ENCODE measurements around the gene TRPM5. TPM values are rescaled to one million over a fixed set of nuclear protein-coding genes. Genes with fewer than 3 reads are reported as not detected.

The TRPM5 gene
- total and polyA plus RNA-seq, 9 of the 15 experiments (the other 6 are each of a cell fraction or from before 2014, with no cell fraction given) = not detected

DNA sequence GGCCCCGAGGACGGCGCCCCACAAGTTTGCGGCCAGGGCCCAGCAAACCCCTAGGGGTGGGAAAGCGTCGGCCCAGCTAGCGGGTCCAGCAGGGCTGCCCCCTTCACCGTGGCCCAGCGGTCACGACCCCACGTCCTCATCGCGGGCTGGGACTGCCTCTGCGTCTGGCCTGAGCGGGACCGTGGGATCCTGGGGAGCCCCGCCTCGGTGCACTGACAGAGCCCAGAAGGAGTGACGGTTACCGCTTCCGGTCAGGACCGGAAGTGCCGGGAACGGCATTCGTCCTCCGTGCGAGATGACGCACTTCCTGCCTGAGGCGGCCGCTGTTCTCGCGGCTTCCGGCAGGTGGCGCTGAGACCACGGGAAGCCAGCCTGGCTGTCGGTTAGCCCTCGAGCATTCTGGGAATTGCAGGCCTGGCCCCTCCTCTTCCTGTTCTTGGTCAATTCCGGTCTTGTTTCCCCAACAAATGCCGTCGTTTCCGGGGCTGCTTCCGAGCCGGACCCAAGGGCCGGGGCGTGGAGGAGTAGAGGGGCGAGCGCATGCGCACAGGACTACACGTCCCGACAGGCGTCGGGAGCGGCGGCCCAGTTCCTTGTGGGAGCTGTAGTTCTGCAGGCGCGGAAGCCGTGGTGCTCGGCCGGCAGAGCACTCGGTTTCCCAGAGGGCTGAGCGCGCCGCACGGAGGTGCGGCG lies 44.1 kb downstream of the TRPM5 start, which contains the start of gene TSSC4 (continued):
- peak in 1 of 2 experiments; percentile 91; a peak in 2 of 4 replicates for TF ChIP-seq TEAD1 (CRISPR knock-in tag; IDR thresholded peaks at IDR 0.05)
- peak in 1 of 2 experiments; percentile 70; a peak in 3 of 4 replicates for TF ChIP-seq TBL1XR1 (IDR thresholded peaks at IDR 0.05; ENCODE audit: low read length in 2 of 2)
- peak; percentile 58 for TF ChIP-seq CEBPB (tag; IDR thresholded peaks at IDR 0.05)
- peak; percentile 96 for TF ChIP-seq MTA3 (IDR thresholded peaks at IDR 0.05; ENCODE audit: borderline replicate concordance)
- TF ChIP-seq KLF6 (CRISPR knock-in tag; IDR thresholded peaks at IDR 0.05; ENCODE audit: borderline replicate concordance) = peak; percentile 6; the same call in 1 of the 2 replicates
- peak; percentile 73 for TF ChIP-seq RNF2 (IDR thresholded peaks at IDR 0.05)
- no peak for TF ChIP-seq NFATC3 (IDR thresholded peaks at IDR 0.05)
- TF ChIP-seq, protein P1, sequence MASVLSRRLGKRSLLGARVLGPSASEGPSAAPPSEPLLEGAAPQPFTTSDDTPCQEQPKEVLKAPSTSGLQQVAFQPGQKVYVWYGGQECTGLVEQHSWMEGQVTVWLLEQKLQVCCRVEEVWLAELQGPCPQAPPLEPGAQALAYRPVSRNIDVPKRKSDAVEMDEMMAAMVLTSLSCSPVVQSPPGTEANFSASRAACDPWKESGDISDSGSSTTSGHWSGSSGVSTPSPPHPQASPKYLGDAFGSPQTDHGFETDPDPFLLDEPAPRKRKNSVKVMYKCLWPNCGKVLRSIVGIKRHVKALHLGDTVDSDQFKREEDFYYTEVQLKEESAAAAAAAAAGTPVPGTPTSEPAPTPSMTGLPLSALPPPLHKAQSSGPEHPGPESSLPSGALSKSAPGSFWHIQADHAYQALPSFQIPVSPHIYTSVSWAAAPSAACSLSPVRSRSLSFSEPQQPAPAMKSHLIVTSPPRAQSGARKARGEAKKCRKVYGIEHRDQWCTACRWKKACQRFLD (CRISPR knock-in tag; IDR thresholded peaks at IDR 0.05) = peak; percentile 98
- no peak for TF ChIP-seq SLC30A9 (CRISPR knock-in tag; IDR thresholded peaks at IDR 0.05)
- TF ChIP-seq, protein P2, sequence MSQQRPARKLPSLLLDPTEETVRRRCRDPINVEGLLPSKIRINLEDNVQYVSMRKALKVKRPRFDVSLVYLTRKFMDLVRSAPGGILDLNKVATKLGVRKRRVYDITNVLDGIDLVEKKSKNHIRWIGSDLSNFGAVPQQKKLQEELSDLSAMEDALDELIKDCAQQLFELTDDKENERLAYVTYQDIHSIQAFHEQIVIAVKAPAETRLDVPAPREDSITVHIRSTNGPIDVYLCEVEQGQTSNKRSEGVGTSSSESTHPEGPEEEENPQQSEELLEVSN (IDR thresholded peaks at IDR 0.05; ENCODE audit: borderline replicate concordance in 1 of 2, extremely low read depth in 1 of 2, insufficient read depth in 1 of 2, insufficient read length in 1 of 2, low read depth in 1 of 2, low read length in 1 of 2, poor library complexity in 1 of 2, severe bottlenecking in 1 of 2) = peak in 1 of 2 experiments; percentile 32
- TF ChIP-seq ARID1B (IDR thresholded peaks at IDR 0.05) = 0 out of 2 replicates have a peak, but pooled peaks have one; percentile 11
- peak; percentile 76 for TF ChIP-seq SMAD1 (IDR thresholded peaks at IDR 0.05; ENCODE audit: low read depth, low read length, partially characterized antibody)
- TF ChIP-seq TCF7L2 (IDR thresholded peaks at IDR 0.05; ENCODE audit: low read depth, low read length) = peak; percentile 22; the same call in 1 of the 2 replicates
- TF ChIP-seq ZNF551 (CRISPR knock-in tag; IDR thresholded peaks at IDR 0.05) = no peak
- peak; percentile 55; the same call in 1 of the 2 replicates for TF ChIP-seq ZNF589 (CRISPR knock-in tag; IDR thresholded peaks at IDR 0.05; ENCODE audit: low read depth)
- TF ChIP-seq C11orf30 (IDR thresholded peaks at IDR 0.05; ENCODE audit: low read depth) = peak; percentile 94
- TF ChIP-seq NR1H2 (CRISPR knock-in tag; IDR thresholded peaks at IDR 0.05) = 0 out of 2 replicates have a peak, but pooled peaks have one; percentile 18
- TF ChIP-seq SMAD4 (CRISPR knock-in tag; conservative IDR thresholded peaks at IDR 0.05) = peak; percentile 55; the same call in 1 of the 2 replicates
- peak; percentile 100 for TF ChIP-seq GABPB1 (CRISPR knock-in tag; IDR thresholded peaks at IDR 0.05)
- peak; percentile 42; the same call in 1 of the 2 replicates for TF ChIP-seq ZNF384 (IDR thresholded peaks at IDR 0.05; ENCODE audit: low read depth, low read length)
- peak; percentile 92 for TF ChIP-seq ELF2 (CRISPR knock-in tag; IDR thresholded peaks at IDR 0.05)
- 0 out of 2 replicates have a peak, but pooled peaks have one; percentile 39 for TF ChIP-seq ELF4 (CRISPR knock-in tag; IDR thresholded peaks at IDR 0.05)
- TF ChIP-seq, protein P3, sequence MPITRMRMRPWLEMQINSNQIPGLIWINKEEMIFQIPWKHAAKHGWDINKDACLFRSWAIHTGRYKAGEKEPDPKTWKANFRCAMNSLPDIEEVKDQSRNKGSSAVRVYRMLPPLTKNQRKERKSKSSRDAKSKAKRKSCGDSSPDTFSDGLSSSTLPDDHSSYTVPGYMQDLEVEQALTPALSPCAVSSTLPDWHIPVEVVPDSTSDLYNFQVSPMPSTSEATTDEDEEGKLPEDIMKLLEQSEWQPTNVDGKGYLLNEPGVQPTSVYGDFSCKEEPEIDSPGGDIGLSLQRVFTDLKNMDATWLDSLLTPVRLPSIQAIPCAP (CRISPR knock-in tag; IDR thresholded peaks at IDR 0.05; ENCODE audit: borderline replicate concordance) = no peak; the same call in 1 of the 2 replicates
- TF ChIP-seq PTBP1 (IDR thresholded peaks at IDR 0.05; ENCODE audit: low read depth, low read length) = no peak
- TF ChIP-seq DIDO1 (tag; IDR thresholded peaks at IDR 0.05; ENCODE audit: low read depth) = 0 out of 2 replicates have a peak, but pooled peaks have one; percentile 14

All from K562 (cell line).